HepG2 (cell line): ENCODE measurements around the gene KARS1. TPM values are rescaled to one million over a fixed set of nuclear protein-coding genes. Genes with fewer than 3 reads are reported as not detected.

Experiments
- ASH2L ChIP-seq: fragments of 300-600, 200-600 bp; sonication (generic); IDR thresholded peaks from 2 replicates; pipeline ENCODE4 v1.7.0; 2017; ENCODE audit warnings: low read depth, mild to moderate bottlenecking, moderate library complexity, mixed read lengths, low read length; ENCODE audit not compliant: insufficient read length
- CBX2 ChIP-seq, 2 experiments: fragments of 200-600 bp in 1 of 2; sonication (generic); formaldehyde crosslinking in 1 of 2; IDR thresholded peaks; 2 replicates each; pipeline versions ENCODE4 v1.7.0 to v1.8.1; 2018 to 2022; ENCODE audit warnings: low read depth in 2 of 2, low read length in 1 of 2, mild to moderate bottlenecking in 1 of 2, missing genetic modification reagents in 1 of 2
- ERF ChIP-seq: IDR thresholded peaks from 2 replicates; pipeline ENCODE4 v1.6.1; 2018; ENCODE audit warnings: missing biosample characterization, missing genetic modification reagents
- FLYWCH1 ChIP-seq: sonication (generic); formaldehyde crosslinking; IDR thresholded peaks from 2 replicates; pipeline ENCODE4 v1.8.1; 2023; ENCODE audit warnings: mild to moderate bottlenecking, missing genetic modification reagents
- FOXA1 ChIP-seq, 2 experiments: fragments of 450-650 bp in 1 of 2; sonication (generic) in 1 of 2; formaldehyde crosslinking in 1 of 2; IDR thresholded peaks; 2 replicates each; pipeline versions ENCODE4 v1.4.0 to v1.6.1; 2016 to 2020; ENCODE audit warnings: missing genetic modification reagents in 1 of 2
- FOXK2 ChIP-seq: fragments of 450-650 bp; IDR thresholded peaks from 2 replicates; pipeline ENCODE4 v1.6.1; 2016
- IRF2 ChIP-seq: IDR thresholded peaks from 2 replicates; pipeline ENCODE4 v1.6.1; 2018; ENCODE audit warnings: missing genetic modification reagents, missing compliant biosample characterization
- MAZ ChIP-seq, 2 experiments: sonication (generic) in 1 of 2; formaldehyde crosslinking in 1 of 2; IDR thresholded peaks; 2 replicates each; pipeline versions ENCODE4 v1.5.0 to v1.6.1; 2012 to 2020; ENCODE audit warnings: low read depth in 2 of 2, mild to moderate bottlenecking in 2 of 2, borderline replicate concordance in 1 of 2, improper control_type of control experiment in 1 of 2, low read length in 1 of 2, missing genetic modification reagents in 1 of 2, moderate library complexity in 1 of 2
- SIN3B ChIP-seq: fragments of 150-350 bp; IDR thresholded peaks from 2 replicates; pipeline ENCODE4 v1.6.1; 2014; ENCODE audit warnings: low read length
- TGIF2 ChIP-seq: IDR thresholded peaks from 2 replicates; pipeline ENCODE4 v1.6.1; 2016; ENCODE audit warnings: control low read depth, missing compliant biosample characterization
- TOE1 ChIP-seq: sonication (generic); formaldehyde crosslinking; IDR thresholded peaks from 2 replicates; pipeline ENCODE4 v1.4.0; 2020; ENCODE audit warnings: mild to moderate bottlenecking, missing genetic modification reagents
- YEATS2 ChIP-seq: sonication (generic); formaldehyde crosslinking; IDR thresholded peaks from 2 replicates; pipeline ENCODE4 v1.4.0; 2020; ENCODE audit warnings: missing genetic modification reagents, borderline replicate concordance
- ZNF263 ChIP-seq: sonication (generic); formaldehyde crosslinking; IDR thresholded peaks from 2 replicates; pipeline ENCODE4 v1.4.0; 2020; ENCODE audit warnings: missing genetic modification reagents
- ZNF549 ChIP-seq: sonication (generic); formaldehyde crosslinking; IDR thresholded peaks from 2 replicates; pipeline ENCODE4 v1.5.0; 2020; ENCODE audit warnings: missing genetic modification reagents
- ZNF768 ChIP-seq: sonication (generic); formaldehyde crosslinking; IDR thresholded peaks from 2 replicates; pipeline ENCODE4 v1.4.0; 2020; ENCODE audit warnings: missing genetic modification reagents
- ZNF780A ChIP-seq: sonication (generic); formaldehyde crosslinking; IDR thresholded peaks from 2 replicates; pipeline ENCODE4 v1.8.0; 2022; ENCODE audit warnings: mild to moderate bottlenecking, missing genetic modification reagents, moderate library complexity
- ZSCAN31 ChIP-seq: sonication (generic); formaldehyde crosslinking; IDR thresholded peaks from 2 replicates; pipeline ENCODE4 v1.5.0; 2020; ENCODE audit warnings: low read depth, mild to moderate bottlenecking, missing genetic modification reagents
- polyA plus RNA-seq, 8 experiments: library from polyadenylated mRNA; depleted of rRNA in 3 of 8; stranded (reverse) in 7 of 8; unstranded in 1 of 8; fragments of >200 nt; fragmentation: Illumina TruSeq in 4 of 8; extraction: Trizol in 4 of 8; gene quantifications; 2 replicates each; pipeline versions ENCODE4 v1.2.1 to v1.2.3, GENCODE V29; 2011 to 2016; ENCODE audit warnings: low read depth in 4 of 8, missing spikeins in 1 of 8, mixed read lengths in 1 of 8; ENCODE audit not compliant: insufficient read depth in 1 of 8
- total RNA-seq, 5 experiments: library from RNA; depleted of rRNA; stranded (reverse); fragments of >200 nt; fragmentation: Illumina TruSeq; extraction: Trizol; gene quantifications; 2 replicates each; pipeline ENCODE4 v1.2.3, GENCODE V29; 2016; ENCODE audit warnings: low read depth in 1 of 5
- TF ChIP-seq, protein P1 (sequence below), 2 experiments: IDR thresholded peaks; 2 replicates each; pipeline ENCODE4 v1.6.1; 2011 to 2012; ENCODE audit warnings: low read length in 2 of 2, borderline replicate concordance in 1 of 2, low read depth in 1 of 2, mild to moderate bottlenecking in 1 of 2, moderate library complexity in 1 of 2
- TF ChIP-seq, protein P2 (sequence below): sonication (generic); formaldehyde crosslinking; IDR thresholded peaks from 2 replicates; pipeline ENCODE4 v1.5.0; 2020; ENCODE audit warnings: mild to moderate bottlenecking, missing genetic modification reagents
- TF ChIP-seq, protein P3 (sequence below): sonication (generic); formaldehyde crosslinking; IDR thresholded peaks from 2 replicates; pipeline ENCODE4 v1.4.0; 2020; ENCODE audit warnings: missing genetic modification reagents, mild to moderate bottlenecking, borderline replicate concordance

KARS1 gene
- total and polyA plus RNA-seq, 2 of the 13 experiments (the other 11 are each of a cell fraction or from before 2014, with no cell fraction given) = 141 to 276 TPM

DNA sequence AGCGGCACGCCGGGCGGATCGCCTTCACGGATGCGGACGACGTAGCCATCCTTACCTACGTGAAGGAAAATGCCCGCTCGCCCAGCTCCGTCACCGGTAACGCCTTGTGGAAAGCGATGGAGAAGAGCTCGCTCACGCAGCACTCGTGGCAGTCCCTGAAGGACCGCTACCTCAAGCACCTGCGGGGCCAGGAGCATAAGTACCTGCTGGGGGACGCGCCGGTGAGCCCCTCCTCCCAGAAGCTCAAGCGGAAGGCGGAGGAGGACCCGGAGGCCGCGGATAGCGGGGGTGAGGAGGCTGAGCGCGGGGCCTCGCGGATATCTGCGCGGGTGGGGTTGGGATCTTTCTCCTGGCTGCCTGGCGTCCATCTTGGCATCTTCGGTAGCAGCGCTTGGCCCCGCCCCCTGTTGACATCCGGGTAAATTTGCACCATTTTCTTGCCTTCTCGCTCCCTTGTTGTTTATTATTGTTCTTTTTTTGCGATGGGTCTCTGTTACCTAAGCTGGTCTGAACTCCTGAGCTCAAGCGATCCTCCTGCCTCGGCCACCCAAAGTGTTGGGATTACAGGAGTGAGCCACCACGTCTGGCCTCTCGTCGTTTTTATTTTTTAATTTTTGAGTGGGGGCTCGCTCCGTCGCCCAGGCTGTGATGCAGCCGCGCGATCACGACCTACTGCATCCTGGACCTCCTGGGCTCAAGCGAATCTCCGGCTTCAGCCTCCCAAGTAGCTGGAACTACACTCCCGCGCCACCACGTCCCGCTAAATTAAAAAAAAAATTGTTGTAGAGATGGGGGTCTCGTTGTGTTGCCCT, 1.0 kb upstream of the KARS1 start (continued):
- TF ChIP-seq, protein P1, sequence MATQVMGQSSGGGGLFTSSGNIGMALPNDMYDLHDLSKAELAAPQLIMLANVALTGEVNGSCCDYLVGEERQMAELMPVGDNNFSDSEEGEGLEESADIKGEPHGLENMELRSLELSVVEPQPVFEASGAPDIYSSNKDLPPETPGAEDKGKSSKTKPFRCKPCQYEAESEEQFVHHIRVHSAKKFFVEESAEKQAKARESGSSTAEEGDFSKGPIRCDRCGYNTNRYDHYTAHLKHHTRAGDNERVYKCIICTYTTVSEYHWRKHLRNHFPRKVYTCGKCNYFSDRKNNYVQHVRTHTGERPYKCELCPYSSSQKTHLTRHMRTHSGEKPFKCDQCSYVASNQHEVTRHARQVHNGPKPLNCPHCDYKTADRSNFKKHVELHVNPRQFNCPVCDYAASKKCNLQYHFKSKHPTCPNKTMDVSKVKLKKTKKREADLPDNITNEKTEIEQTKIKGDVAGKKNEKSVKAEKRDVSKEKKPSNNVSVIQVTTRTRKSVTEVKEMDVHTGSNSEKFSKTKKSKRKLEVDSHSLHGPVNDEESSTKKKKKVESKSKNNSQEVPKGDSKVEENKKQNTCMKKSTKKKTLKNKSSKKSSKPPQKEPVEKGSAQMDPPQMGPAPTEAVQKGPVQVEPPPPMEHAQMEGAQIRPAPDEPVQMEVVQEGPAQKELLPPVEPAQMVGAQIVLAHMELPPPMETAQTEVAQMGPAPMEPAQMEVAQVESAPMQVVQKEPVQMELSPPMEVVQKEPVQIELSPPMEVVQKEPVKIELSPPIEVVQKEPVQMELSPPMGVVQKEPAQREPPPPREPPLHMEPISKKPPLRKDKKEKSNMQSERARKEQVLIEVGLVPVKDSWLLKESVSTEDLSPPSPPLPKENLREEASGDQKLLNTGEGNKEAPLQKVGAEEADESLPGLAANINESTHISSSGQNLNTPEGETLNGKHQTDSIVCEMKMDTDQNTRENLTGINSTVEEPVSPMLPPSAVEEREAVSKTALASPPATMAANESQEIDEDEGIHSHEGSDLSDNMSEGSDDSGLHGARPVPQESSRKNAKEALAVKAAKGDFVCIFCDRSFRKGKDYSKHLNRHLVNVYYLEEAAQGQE (IDR thresholded peaks at IDR 0.05; ENCODE audit: borderline replicate concordance in 1 of 2, low read depth in 1 of 2, low read length in 2 of 2) = peak in 1 of 2 experiments; percentile 41; a peak in 1 of 4 replicates
- peak; percentile 98 for TF ChIP-seq FOXK2
- peak; percentile 19; the same call in 1 of the 2 replicates for TF ChIP-seq IRF2 (CRISPR knock-in tag)
- 0 out of 2 replicates have a peak, but pooled peaks have one; percentile 15 for TF ChIP-seq ZNF768 (CRISPR knock-in tag)
- TF ChIP-seq ASH2L = peak; percentile 15
- peak; percentile 25; the same call in 1 of the 2 replicates for TF ChIP-seq MAZ (IDR thresholded peaks at IDR 0.05; ENCODE audit: borderline replicate concordance, low read depth, low read length)
- TF ChIP-seq MAZ (CRISPR knock-in tag; IDR thresholded peaks at IDR 0.05; ENCODE audit: low read depth) = 0 out of 2 replicates have a peak, but pooled peaks have one; percentile 14
- TF ChIP-seq, protein P2, sequence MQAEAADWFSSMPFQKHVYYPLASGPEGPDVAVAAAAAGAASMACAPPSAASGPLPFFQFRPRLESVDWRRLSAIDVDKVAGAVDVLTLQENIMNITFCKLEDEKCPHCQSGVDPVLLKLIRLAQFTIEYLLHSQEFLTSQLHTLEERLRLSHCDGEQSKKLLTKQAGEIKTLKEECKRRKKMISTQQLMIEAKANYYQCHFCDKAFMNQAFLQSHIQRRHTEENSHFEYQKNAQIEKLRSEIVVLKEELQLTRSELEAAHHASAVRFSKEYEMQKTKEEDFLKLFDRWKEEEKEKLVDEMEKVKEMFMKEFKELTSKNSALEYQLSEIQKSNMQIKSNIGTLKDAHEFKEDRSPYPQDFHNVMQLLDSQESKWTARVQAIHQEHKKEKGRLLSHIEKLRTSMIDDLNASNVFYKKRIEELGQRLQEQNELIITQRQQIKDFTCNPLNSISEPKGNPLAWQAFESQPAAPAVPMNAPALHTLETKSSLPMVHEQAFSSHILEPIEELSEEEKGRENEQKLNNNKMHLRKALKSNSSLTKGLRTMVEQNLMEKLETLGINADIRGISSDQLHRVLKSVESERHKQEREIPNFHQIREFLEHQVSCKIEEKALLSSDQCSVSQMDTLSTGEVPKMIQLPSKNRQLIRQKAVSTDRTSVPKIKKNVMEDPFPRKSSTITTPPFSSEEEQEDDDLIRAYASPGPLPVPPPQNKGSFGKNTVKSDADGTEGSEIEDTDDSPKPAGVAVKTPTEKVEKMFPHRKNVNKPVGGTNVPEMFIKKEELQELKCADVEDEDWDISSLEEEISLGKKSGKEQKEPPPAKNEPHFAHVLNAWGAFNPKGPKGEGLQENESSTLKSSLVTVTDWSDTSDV (CRISPR knock-in tag) = 0 out of 2 replicates have a peak, but pooled peaks have one; percentile 18
- no peak; the same call in 1 of the 2 replicates for TF ChIP-seq SIN3B
- 0 out of 2 replicates have a peak, but pooled peaks have one; percentile 84 for TF ChIP-seq ZNF780A (CRISPR knock-in tag)
- no peak for TF ChIP-seq ZNF549
- TF ChIP-seq TOE1 (CRISPR knock-in tag) = no peak
- no peak for TF ChIP-seq CBX2 (IDR thresholded peaks at IDR 0.05; ENCODE audit: low read depth, low read length)
- TF ChIP-seq CBX2 (CRISPR knock-in tag; IDR thresholded peaks at IDR 0.05; ENCODE audit: low read depth) = 0 out of 2 replicates have a peak, but pooled peaks have one; percentile 95
- peak; percentile 83; the same call in 1 of the 2 replicates for TF ChIP-seq YEATS2 (CRISPR knock-in tag)
- no peak for TF ChIP-seq FLYWCH1
- TF ChIP-seq ERF = 0 out of 2 replicates have a peak, but pooled peaks have one; percentile 5
- TF ChIP-seq FOXA1 (IDR thresholded peaks at IDR 0.05) = no peak
- peak; percentile 80 for TF ChIP-seq FOXA1 (CRISPR knock-in tag; IDR thresholded peaks at IDR 0.05)
- TF ChIP-seq ZNF263 (CRISPR knock-in tag) = 0 out of 2 replicates have a peak, but pooled peaks have one; percentile 5
- peak; percentile 71; the same call in 1 of the 2 replicates for TF ChIP-seq TGIF2
- TF ChIP-seq ZSCAN31 (CRISPR knock-in tag) = 0 out of 2 replicates have a peak, but pooled peaks have one; percentile 8
- TF ChIP-seq, protein P3, sequence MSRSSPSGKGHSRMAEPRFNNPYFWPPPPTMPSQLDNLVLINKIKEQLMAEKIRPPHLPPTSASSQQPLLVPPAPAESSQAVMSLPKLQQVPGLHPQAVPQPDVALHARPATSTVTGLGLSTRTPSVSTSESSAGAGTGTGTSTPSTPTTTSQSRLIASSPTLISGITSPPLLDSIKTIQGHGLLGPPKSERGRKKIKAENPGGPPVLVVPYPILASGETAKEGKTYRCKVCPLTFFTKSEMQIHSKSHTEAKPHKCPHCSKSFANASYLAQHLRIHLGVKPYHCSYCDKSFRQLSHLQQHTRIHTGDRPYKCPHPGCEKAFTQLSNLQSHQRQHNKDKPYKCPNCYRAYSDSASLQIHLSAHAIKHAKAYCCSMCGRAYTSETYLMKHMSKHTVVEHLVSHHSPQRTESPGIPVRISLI (CRISPR knock-in tag) = 0 out of 2 replicates have a peak, but pooled peaks have one; percentile 31
